Prostate gland (tissue), 2 donors: ENCODE data around the gene AK8. TPM values are rescaled to one million over a fixed set of nuclear protein-coding genes. Genes with fewer than 3 reads are reported as not detected.

Experiments used
- DNase-seq: peaks from one replicate; pipeline ENCODE4 v3.0.0-alpha.2; 2019; ENCODE audit warnings: low spot score
- H3K27ac ChIP-seq, 2 donors: fragments of 200-600 bp; sonication (generic); 2 replicates each; pipeline ENCODE4 v1.5.1; 2017 to 2019
- H3K27me3 ChIP-seq: fragments of 200-600 bp; sonication (generic); replicated peaks from 2 replicates; pipeline ENCODE4 v1.5.1; 2019; ENCODE audit not compliant: insufficient read depth
- H3K36me3 ChIP-seq, 2 donors: fragments of 200-600 bp; sonication (generic); 1 replicate in 1 of 2; 2 replicates in 1 of 2; pipeline versions ENCODE4 v1.5.1 to v1.8.1; 2017 to 2019
- H3K4me1 ChIP-seq: fragments of 200-600 bp; sonication (generic); replicated peaks from 2 replicates; pipeline ENCODE4 v1.5.1; 2019
- H3K4me3 ChIP-seq, 2 donors: fragments of 200-600 bp; sonication (generic); 2 replicates each; pipeline ENCODE4 v1.5.1; 2017 to 2019
- H3K9me3 ChIP-seq: fragments of 200-600 bp; sonication (generic); 2 replicates; pipeline ENCODE4 v1.5.1; 2017
- POLR2A ChIP-seq: fragments of 450-650 bp; IDR thresholded peaks from one replicate; pipeline ENCODE4 v1.6.1; 2016; ENCODE audit warnings: antibody characterized with exemption, mild to moderate bottlenecking
- POLR2AphosphoS5 ChIP-seq: sonication (generic); formaldehyde crosslinking; IDR thresholded peaks from one replicate; pipeline ENCODE4 v1.6.1; 2017; ENCODE audit warnings: antibody characterized with exemption
- WGBS: methylation state at CpG from one replicate; pipeline ENCODE4 v1.1.5; 2018; 5-methylcytosine and 5-hydroxymethylcytosine counted together
- intact Hi-C: fragments of 100-400 bp; cut with DNase I; formaldehyde crosslinking; loops from one replicate; pipeline ENCODE4 v1.14.2; 2022
- total RNA-seq, 2 donors: library from RNA; depleted of rRNA; stranded (reverse); fragments of >200 nt; gene quantifications; one replicate each; pipeline ENCODE4 v1.1.0, GENCODE V29; 2016
- TF ChIP-seq, protein P1 (sequence below), 4 experiments: fragments of 200-600 bp in 2 of 4; fragments of 450-650 bp in 2 of 4; sonication (generic) in 2 of 4; IDR thresholded peaks; 1 replicate in 3 of 4; 2 replicates in 1 of 4; pipeline ENCODE4 v1.5.1; 2016 to 2019; ENCODE audit warnings: antibody characterized with exemption in 4 of 4, mild to moderate bottlenecking in 2 of 4, moderate library complexity in 2 of 4

The AK8 gene
- total RNA-seq, 2 donors from 2014 or later, result 3.3 to 4.1 TPM

GRCh38 chr9:132788378-132788777 lies 89.7 kb downstream of the AK8 start:
- no peak overlapping the region for H3K27ac ChIP-seq
- no peaks in the 10 kb centered on the region for H3K36me3 ChIP-seq
- TF ChIP-seq POLR2AphosphoS5, result no peak
- TF ChIP-seq, protein P1, sequence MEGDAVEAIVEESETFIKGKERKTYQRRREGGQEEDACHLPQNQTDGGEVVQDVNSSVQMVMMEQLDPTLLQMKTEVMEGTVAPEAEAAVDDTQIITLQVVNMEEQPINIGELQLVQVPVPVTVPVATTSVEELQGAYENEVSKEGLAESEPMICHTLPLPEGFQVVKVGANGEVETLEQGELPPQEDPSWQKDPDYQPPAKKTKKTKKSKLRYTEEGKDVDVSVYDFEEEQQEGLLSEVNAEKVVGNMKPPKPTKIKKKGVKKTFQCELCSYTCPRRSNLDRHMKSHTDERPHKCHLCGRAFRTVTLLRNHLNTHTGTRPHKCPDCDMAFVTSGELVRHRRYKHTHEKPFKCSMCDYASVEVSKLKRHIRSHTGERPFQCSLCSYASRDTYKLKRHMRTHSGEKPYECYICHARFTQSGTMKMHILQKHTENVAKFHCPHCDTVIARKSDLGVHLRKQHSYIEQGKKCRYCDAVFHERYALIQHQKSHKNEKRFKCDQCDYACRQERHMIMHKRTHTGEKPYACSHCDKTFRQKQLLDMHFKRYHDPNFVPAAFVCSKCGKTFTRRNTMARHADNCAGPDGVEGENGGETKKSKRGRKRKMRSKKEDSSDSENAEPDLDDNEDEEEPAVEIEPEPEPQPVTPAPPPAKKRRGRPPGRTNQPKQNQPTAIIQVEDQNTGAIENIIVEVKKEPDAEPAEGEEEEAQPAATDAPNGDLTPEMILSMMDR (IDR thresholded peaks at IDR 0.05), result no peak
- TF ChIP-seq POLR2A, result no peak
- no peaks in the 10 kb centered on the region for H3K4me1 ChIP-seq
- no peak for DNase-seq
- intact Hi-C loops, result no loop called here
- H3K9me3 ChIP-seq, result no peaks in the 10 kb centered on the region
- H3K27me3 ChIP-seq, result no peaks in the 10 kb centered on the region
- H3K4me3 ChIP-seq, result no peak overlapping the region
- WGBS, result 94% methylated on average over 1 of the region's 1 CpG

DNA sequence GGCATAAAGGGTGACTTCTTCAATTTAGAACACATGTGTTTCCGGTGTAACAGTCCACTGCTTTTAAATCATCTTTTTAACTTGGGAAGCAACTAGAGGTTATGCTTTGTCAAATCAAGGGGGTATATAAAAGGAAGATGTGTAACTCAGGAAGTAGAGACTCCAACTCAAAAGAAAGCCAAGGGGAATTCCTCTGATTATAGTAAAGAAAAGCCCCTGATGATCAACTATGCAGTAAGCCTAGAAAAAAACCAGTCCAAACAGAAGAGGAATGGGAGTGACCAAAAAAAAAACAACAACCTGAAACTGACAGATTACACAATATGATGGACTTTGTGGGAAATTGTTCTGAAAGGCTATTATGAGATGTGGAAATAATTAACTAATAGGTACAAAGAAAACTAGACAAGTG lies 90.3 kb downstream of the AK8 start:
- H3K27ac ChIP-seq, result no peak overlapping the region
- intact Hi-C loops, result no loop called here
- H3K36me3 ChIP-seq, result no peaks in the 10 kb centered on the region
- TF ChIP-seq, protein P1 (IDR thresholded peaks at IDR 0.05), result no peak
- TF ChIP-seq POLR2A (no peak), POLR2AphosphoS5 (no peak)
- no peak for DNase-seq
- H3K4me3 ChIP-seq, result no peak overlapping the region
- no peaks in the 10 kb centered on the region for H3K4me1 ChIP-seq
- 85% methylated on average over 1 of the region's 1 CpG for WGBS
- no peaks in the 10 kb centered on the region for H3K9me3 ChIP-seq
- no peaks in the 10 kb centered on the region for H3K27me3 ChIP-seq

GRCh38 chr9:132784286-132784830 lies 93.7 kb downstream of the AK8 start:
- H3K36me3 ChIP-seq, result no peaks in the 10 kb centered on the region
- no peaks in the 10 kb centered on the region for H3K9me3 ChIP-seq
- no peaks in the 10 kb centered on the region for H3K27me3 ChIP-seq
- WGBS, result 95% methylated on average over 4 of the region's 4 CpGs
- H3K4me3 ChIP-seq, result no peak overlapping the region
- no peak overlapping the region for H3K27ac ChIP-seq
- no peaks in the 10 kb centered on the region for H3K4me1 ChIP-seq
- TF ChIP-seq POLR2A (no peak), POLR2AphosphoS5 (no peak)
- TF ChIP-seq, protein P1 (IDR thresholded peaks at IDR 0.05), result no peak
- DNase-seq, result no peak
- intact Hi-C loops, result no loop called here

DNA sequence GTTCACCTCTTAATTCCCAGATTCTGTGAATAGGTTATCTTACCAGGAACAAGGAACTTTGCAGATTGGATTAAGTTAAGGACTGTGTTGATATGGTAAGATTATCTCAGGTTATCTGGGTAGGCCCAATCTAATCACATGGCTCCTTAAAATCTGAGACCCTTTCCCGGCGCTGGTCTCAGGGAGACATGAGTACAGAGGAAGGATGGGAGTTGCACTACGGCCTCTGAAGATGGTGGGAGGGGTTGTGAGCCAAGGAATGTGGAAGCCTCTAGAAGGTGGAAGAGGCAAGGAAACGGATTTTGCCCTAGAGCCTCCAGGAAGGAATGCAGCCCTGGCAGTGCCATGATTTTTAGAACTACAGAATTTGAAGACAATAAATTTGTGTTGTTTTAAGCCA lies 95.1 kb downstream of the AK8 start:
- no peak overlapping the region for H3K4me3 ChIP-seq
- no peaks in the 10 kb centered on the region for H3K27me3 ChIP-seq
- H3K27ac ChIP-seq, result no peak overlapping the region
- no peaks in the 10 kb centered on the region for H3K9me3 ChIP-seq
- TF ChIP-seq, protein P1 (IDR thresholded peaks at IDR 0.05), result no peak
- TF ChIP-seq POLR2AphosphoS5 (no peak), POLR2A (no peak)
- intact Hi-C loops, result no loop called here
- DNase-seq, result no peak
- H3K4me1 ChIP-seq, result no peaks in the 10 kb centered on the region
- no peaks in the 10 kb centered on the region for H3K36me3 ChIP-seq
- 66% methylated on average over 4 of the region's 4 CpGs for WGBS

DNA sequence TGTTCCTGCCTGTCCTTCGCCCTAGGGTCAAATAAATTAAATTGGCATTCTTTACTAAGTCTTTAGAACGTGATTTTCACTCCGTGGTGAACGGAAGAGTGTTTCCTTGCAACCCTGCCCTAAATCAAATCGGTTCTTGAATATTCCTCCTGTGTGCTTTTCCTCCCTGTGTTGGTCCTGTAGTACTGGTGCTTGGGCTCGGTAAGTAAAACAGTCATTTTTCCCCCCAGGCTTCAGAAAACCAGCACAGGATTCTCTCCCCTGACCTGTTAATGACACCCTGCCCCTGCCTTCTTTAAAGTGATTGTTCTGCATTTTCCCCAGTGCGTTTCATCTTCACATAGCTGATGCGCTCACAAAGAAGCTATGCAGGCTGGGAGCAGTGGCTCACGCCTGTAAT lies 96.0 kb downstream of the AK8 start:
- intact Hi-C loops, result no loop called here
- Histone ChIP-seq H3K9me3 (no peaks in the 10 kb centered on the region), H3K27ac (no peak overlapping the region), H3K4me3 (no peak overlapping the region), H3K27me3 (no peaks in the 10 kb centered on the region), H3K36me3 (no peaks in the 10 kb centered on the region), H3K4me1 (no peaks in the 10 kb centered on the region)
- WGBS, result 58% methylated on average over 9 of the region's 9 CpGs
- no peak for DNase-seq
- TF ChIP-seq, protein P1 (IDR thresholded peaks at IDR 0.05), result no peak
- TF ChIP-seq POLR2A (no peak), POLR2AphosphoS5 (no peak)
